A549 (cell line): ENCODE data around the gene GNAS.

Experiments
- BHLHE40 ChIP-seq: IDR thresholded peaks from 2 replicates; pipeline ENCODE4 v1.6.1; 2012; ENCODE audit warnings: low read depth, low read length, inconsistent platforms
- EP300 ChIP-seq, 2 experiments: fragments of >200 bp; sonication (Bioruptor Twin); formaldehyde crosslinking; IDR thresholded peaks; 2 replicates in 1 of 2; 3 replicates in 1 of 2; pipeline ENCODE4 v1.6.1; 2016 to 2017
- HOXB5 ChIP-seq: fragments of 250-450 bp; sonication (Bioruptor Pico); IDR thresholded peaks from 2 replicates; pipeline ENCODE4 v1.5.0; 2020; ENCODE audit warnings: mild to moderate bottlenecking, moderate library complexity
- JUN ChIP-seq, 2 experiments: fragments of >200 bp; sonication (Bioruptor Twin); formaldehyde crosslinking; IDR thresholded peaks; 2 replicates in 1 of 2; 3 replicates in 1 of 2; pipeline ENCODE4 v1.6.1; 2016 to 2017
- NPAS2 ChIP-seq: fragments of 250-450 bp; sonication (Bioruptor Pico); IDR thresholded peaks from 2 replicates; pipeline ENCODE4 v1.8.0; 2022; ENCODE audit warnings: mild to moderate bottlenecking, moderate library complexity, borderline replicate concordance
- NR3C1 ChIP-seq: fragments of >200 bp; sonication (Bioruptor Twin); formaldehyde crosslinking; IDR thresholded peaks from 3 replicates; pipeline ENCODE4 v1.6.1; 2017
- POLR2A ChIP-seq: IDR thresholded peaks from 2 replicates; pipeline ENCODE4 v1.6.1; 2012; ENCODE audit warnings: mild to moderate bottlenecking, low read length
- RNF2 ChIP-seq: fragments of 200-600 bp; sonication (generic); IDR thresholded peaks from 2 replicates; pipeline ENCODE4 v1.6.1; 2016; ENCODE audit warnings: low read depth, mild to moderate bottlenecking, antibody characterized with exemption, moderate library complexity, borderline replicate concordance
- TF ChIP-seq, protein P1 (sequence below): fragments of >200 bp; sonication (Bioruptor Twin); formaldehyde crosslinking; IDR thresholded peaks from 3 replicates; pipeline ENCODE4 v1.5.1; 2016
- TF ChIP-seq, protein P2 (sequence below): IDR thresholded peaks from 2 replicates; pipeline ENCODE4 v1.6.1; 2012
- TF ChIP-seq, protein P3 (sequence below): fragments of 450-650 bp; IDR thresholded peaks from 2 replicates; pipeline ENCODE4 v1.6.1; 2014; ENCODE audit warnings: antibody characterized with exemption
- TF ChIP-seq, protein P4 (sequence below): fragments of 200-600 bp; sonication (generic); IDR thresholded peaks from 2 replicates; pipeline ENCODE4 v1.6.1; 2016; ENCODE audit warnings: antibody characterized with exemption, mild to moderate bottlenecking, moderate library complexity

DNA sequence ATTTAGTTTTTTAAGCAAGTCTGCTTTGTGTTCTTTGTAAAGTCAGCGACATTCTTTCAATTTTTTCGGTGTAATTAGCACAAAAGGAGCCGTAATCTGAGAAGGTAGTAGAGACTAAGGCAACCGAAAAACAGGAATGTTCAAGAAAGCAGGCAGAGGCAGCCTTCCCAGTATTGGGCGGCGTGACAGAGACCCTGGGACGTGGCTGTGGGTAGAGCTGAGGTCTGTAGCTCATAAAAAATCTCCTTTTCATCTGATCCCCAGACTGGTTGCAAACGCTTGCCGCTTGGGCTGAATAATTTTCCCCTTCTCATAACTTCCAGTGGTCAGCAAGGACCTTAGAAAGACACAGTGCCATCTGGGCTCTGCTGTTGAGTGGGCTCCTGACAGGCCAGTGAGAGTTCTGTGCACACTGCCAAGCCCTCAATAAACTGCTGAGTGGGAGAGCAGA lies 30.8 kb downstream of the GNAS start:
- TF ChIP-seq, protein P1, sequence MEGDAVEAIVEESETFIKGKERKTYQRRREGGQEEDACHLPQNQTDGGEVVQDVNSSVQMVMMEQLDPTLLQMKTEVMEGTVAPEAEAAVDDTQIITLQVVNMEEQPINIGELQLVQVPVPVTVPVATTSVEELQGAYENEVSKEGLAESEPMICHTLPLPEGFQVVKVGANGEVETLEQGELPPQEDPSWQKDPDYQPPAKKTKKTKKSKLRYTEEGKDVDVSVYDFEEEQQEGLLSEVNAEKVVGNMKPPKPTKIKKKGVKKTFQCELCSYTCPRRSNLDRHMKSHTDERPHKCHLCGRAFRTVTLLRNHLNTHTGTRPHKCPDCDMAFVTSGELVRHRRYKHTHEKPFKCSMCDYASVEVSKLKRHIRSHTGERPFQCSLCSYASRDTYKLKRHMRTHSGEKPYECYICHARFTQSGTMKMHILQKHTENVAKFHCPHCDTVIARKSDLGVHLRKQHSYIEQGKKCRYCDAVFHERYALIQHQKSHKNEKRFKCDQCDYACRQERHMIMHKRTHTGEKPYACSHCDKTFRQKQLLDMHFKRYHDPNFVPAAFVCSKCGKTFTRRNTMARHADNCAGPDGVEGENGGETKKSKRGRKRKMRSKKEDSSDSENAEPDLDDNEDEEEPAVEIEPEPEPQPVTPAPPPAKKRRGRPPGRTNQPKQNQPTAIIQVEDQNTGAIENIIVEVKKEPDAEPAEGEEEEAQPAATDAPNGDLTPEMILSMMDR: no peak
- no peak for TF ChIP-seq POLR2A
- TF ChIP-seq RNF2: no peak
- no peak for TF ChIP-seq EP300 (IDR thresholded peaks at IDR 0.05)
- TF ChIP-seq, protein P2, sequence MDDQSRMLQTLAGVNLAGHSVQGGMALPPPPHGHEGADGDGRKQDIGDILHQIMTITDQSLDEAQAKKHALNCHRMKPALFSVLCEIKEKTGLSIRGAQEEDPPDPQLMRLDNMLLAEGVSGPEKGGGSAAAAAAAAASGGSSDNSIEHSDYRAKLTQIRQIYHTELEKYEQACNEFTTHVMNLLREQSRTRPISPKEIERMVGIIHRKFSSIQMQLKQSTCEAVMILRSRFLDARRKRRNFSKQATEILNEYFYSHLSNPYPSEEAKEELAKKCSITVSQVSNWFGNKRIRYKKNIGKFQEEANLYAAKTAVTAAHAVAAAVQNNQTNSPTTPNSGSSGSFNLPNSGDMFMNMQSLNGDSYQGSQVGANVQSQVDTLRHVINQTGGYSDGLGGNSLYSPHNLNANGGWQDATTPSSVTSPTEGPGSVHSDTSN: no peak
- TF ChIP-seq JUN (IDR thresholded peaks at IDR 0.05): no peak
- TF ChIP-seq HOXB5: no peak
- TF ChIP-seq, protein P3, sequence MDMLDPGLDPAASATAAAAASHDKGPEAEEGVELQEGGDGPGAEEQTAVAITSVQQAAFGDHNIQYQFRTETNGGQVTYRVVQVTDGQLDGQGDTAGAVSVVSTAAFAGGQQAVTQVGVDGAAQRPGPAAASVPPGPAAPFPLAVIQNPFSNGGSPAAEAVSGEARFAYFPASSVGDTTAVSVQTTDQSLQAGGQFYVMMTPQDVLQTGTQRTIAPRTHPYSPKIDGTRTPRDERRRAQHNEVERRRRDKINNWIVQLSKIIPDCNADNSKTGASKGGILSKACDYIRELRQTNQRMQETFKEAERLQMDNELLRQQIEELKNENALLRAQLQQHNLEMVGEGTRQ: no peak
- no peak for TF ChIP-seq BHLHE40
- TF ChIP-seq NR3C1: no peak
- TF ChIP-seq, protein P4, sequence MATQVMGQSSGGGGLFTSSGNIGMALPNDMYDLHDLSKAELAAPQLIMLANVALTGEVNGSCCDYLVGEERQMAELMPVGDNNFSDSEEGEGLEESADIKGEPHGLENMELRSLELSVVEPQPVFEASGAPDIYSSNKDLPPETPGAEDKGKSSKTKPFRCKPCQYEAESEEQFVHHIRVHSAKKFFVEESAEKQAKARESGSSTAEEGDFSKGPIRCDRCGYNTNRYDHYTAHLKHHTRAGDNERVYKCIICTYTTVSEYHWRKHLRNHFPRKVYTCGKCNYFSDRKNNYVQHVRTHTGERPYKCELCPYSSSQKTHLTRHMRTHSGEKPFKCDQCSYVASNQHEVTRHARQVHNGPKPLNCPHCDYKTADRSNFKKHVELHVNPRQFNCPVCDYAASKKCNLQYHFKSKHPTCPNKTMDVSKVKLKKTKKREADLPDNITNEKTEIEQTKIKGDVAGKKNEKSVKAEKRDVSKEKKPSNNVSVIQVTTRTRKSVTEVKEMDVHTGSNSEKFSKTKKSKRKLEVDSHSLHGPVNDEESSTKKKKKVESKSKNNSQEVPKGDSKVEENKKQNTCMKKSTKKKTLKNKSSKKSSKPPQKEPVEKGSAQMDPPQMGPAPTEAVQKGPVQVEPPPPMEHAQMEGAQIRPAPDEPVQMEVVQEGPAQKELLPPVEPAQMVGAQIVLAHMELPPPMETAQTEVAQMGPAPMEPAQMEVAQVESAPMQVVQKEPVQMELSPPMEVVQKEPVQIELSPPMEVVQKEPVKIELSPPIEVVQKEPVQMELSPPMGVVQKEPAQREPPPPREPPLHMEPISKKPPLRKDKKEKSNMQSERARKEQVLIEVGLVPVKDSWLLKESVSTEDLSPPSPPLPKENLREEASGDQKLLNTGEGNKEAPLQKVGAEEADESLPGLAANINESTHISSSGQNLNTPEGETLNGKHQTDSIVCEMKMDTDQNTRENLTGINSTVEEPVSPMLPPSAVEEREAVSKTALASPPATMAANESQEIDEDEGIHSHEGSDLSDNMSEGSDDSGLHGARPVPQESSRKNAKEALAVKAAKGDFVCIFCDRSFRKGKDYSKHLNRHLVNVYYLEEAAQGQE: no peak
- no peak for TF ChIP-seq NPAS2 (CRISPR knock-in tag)
